GM19328 (cell line): ENCODE measurements around the gene CSTB.

ENCODE experiments used
- ATAC-seq: cut with Tn5 transposase; IDR thresholded peaks from one replicate; pipeline ENCODE4 v1.9.1; 2021; ENCODE audit warnings: mild to moderate bottlenecking, moderate library complexity; ENCODE audit not compliant: unreplicated experiment

The CSTB gene

DNA sequence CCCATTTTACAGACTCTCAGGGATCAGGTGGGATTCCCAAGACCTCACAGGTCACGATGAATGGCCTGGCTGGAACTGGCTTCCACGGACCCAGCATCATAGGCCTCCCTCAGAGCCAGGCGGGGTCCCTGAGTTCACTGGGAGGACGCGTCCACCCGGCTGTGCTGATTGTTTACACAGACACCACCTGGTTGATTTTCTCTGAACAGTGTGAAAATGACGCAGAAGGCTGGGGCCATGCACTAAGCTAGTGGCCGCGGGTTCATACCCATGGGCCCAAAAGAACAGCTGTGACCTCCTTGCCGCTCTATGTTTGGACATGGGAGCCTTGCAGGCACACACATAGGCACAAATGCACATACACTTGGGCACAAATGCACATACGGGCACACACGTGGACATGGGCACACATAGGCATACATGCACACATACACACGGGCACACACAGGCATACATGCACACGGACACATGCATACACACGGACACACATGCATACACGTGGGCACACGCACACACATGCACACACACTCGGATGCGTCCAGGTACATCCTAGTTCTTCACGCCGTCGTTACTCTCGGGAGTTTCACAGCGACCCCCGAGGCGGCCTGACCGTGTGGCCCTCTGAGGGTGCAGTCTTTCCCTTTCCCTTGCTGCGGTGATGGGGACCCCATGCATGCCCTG, 23.2 kb downstream of the CSTB start:
- no peak for ATAC-seq

GRCh38 chr21:43751955-43752591, 24.0 kb downstream of the CSTB start:
- no peak for ATAC-seq

DNA sequence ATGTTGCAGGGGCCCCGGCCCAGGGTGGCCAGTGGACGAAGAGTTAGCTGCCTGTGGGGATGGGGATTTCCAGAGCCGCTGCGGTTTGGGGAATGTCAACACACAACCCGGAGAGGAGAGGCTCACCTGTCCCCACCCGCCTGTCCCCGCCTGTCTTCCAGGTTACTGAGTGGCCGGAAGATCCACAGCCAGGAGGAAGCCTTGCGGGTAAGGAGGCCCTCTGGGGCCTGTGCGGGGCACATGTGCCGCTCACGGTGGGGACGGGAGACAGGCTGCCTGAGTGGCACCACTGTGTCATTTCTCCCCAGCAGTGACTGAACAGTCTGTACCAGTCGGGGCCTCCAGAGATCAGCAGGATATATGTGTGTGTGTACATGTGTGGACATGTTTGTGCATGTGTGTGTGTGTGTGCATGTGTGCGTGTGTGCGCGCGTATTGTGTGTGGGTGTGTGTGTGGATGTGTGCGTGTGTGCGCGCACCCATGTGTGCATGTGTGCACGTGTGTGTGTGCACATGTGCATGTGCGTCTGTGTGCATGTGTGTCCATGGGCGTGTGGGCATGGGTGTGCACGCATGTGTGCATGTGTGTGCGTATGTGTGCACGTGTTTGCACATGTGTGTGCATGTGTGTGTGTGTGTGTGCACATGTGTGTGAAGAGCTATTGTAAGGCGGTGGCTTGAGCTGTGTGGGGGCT, 25.6 kb downstream of the CSTB start:
- ATAC-seq: no peak

GRCh38 chr21:43749651-43750262, 26.4 kb downstream of the CSTB start:
- no peak for ATAC-seq

DNA sequence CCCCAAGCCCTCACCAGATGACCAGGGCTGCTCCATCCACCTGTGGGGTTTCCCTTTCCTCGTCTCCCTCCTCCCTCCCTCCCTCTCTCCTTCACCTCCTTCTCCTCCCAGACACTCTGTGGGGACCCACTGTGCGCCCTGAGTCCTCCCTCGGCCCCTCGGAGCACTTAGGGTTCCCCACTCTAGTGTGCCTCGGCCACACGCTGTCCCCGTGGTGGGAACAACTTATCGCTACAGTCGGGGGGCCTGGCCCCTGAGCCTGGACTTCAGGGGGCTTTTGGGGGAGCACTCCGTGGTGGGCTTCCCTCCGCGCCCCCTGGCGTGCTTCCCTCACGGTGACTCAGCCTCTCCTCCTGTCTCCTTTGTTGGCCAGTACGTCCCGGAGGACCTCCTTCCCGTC, 27.5 kb downstream of the CSTB start:
- ATAC-seq: no peak

DNA sequence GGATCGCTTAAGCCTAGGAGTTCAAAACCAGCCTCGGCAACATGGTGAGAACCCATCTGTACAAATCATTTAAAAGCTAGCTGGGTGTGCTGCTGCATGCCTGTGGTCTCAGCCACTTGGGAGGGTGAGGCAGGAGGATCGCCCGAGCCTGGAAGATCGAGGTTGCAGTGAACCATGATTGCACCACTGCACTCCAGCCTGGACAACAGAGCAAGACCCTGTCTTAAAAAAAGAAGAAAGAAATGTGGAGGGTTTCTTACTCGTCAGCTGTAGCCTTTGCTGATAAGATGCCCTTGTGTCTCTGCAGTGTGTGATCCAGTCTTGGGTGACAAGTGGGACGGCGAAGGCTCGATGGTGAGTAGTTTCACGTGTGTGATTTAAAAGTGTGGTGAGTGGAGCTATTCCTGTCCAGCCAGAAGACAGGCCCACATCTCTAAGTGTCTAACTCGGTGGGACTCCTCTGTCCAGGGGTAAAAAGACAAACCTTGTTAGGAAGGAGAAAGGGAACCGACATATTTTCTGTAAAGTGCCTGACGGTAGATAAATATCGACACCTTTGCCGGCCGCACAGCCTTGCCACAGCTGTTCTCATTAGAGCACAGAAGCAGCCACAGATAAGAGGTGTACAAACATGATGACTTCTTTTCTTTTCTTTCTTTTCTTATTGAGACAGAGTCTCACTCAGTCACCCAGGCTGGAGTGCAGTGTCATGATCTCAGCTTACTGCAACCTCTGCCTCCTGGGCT, 30.2 kb downstream of the CSTB start:
- no peak for ATAC-seq

DNA sequence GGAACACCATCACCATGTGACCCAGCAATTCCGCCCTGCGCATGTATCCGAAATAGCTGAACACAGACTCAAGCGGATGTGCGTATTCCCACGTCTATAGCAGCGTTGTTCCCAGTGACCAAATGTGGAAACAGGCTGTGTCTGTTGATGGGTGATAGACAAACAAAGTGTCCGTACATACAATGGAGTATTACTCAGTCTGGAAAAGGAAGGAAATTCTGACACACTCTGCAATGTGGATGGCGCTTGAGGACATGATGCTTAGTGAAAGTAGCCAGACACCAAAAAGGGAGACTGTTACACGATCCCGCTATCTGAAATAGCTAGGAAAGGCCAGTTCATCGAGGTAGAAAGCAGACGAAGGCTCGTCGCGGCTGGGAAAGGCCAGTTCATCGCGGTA, 31.4 kb downstream of the CSTB start:
- ATAC-seq: no peak

DNA sequence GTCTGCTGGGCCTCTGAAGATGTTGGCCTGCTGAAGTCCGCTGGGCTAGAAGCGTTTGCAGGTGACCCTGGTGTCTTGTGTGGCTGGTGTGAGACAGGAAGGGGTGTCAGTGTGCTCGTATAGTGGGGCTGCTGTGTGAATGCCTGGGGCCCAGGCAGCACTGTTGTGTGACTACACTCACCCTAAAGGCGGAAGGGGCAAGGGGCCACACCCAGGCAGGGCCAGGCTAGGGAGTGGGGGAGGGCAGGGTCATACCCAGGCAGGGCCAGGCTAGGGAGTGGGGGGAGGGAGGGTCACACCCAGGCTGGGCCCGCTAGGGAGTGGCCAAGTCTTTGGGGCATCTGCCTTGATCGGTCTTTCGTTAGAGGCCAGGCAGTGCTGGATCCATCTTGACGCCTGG, 32.2 kb downstream of the CSTB start:
- no peak for ATAC-seq

DNA sequence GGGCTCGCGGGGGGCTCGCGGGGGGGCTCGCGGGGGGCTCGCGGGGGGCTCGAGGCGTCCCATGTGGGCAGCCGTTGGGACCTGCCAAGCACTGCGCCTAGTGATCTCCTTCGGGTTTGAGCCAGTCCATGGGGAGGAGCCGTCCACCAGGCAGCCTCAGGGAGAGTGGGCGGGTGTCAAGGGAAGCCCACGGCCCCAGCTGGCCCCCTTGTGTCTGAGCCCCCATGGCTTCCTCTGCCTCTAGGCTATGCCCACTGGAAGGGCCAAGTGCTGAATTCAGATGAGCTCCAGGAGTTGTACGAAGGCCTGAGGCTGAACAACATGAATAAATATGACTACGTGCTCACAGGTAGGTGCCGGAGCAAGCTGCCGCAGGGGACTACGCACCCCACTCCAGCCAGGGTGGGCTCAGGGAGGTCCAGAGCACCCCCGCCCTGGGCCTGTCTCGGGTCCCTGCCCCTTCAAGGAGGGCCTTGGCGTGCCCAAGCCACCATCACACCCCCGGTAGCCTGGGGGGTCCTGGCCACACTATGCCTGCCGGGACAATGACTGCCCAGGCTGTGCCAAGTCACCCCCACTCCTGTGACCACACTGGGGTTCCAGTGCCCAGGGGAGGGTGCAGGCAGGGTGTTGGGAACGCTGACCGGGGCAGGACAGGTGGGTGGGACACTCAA, 34.5 kb downstream of the CSTB start:
- ATAC-seq: no peak

- no peak for ATAC-seq
Measured at GRCh38 chr21:43740497-43741156, 35.5 kb downstream of the CSTB start.

DNA sequence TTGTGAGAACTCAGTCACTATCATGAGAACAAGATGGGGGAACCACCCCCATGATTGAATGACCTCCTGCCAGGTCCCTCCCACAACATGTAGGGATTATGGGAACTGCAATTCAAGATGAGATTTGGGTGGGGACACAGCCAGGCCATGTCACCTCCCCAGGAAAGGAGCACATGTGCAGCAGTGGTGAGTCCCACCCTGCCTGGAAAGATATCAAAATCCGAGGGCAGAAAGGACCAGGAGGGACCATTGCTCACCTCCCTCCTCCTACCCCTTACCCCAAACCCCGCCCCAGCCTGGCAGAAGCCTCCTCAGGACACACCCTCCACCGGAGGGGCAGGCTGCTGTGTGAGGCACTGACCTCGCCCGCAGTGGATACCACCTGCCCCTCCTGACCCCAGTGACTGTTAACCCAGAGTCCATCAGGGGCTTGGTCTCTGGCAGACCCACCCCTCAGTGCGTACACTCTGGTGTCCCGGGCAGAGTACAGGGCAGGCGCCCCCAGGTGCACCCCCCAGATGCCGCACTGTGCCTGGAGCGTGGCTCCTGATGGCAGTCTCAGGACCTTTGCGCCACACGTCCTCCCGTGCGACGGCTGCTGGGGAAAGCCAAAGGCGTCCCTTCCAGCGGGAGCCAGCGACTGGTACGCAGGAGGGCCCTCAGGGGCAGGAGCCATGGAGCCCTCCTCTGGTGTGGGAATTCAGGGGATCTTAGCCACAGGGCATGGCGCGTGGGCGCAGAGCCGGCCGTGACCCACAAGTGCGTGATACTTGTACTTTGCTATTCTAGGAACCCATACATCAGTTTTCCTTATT, 36.3 kb downstream of the CSTB start:
- ATAC-seq: no peak

DNA sequence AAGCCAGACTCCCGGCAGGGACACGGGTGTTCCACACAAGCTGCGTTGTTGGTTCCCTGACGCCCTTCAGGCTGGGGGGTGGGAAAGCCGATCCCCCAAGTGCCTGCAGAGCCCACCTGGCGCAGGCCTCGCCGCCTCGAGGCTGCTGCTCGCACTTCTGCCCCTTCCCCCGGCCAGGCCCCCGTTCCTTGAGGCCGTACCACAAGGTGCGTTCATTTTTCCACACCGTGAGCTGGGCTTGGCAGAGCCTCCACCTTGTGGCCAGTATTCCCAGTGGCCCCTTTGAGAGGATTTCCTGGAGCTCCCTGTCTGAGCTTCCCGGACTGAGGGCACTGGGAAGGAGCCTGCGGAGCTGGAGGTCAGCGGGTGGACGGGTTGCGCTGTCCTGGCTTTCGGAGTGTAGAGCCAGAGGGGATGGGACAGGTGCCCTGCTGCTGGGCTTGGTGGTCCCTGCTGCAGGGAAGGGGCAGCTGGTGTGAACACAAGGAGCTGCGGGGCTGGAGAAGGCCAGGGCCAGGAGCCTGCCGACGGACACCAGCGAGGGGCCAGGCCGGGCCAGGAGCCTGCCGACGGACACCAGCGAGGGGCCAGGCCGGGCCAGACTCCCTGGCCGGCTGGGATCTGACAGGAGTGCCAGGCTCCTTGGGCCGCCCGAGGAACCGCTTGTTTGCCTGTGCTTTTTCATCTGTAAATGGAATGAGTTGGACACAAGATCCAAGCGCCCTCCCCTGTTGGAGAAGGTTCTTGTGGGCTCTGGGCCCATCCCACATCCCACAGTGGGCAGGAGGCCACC, 38.8 kb downstream of the CSTB start:
- no peak for ATAC-seq

DNA sequence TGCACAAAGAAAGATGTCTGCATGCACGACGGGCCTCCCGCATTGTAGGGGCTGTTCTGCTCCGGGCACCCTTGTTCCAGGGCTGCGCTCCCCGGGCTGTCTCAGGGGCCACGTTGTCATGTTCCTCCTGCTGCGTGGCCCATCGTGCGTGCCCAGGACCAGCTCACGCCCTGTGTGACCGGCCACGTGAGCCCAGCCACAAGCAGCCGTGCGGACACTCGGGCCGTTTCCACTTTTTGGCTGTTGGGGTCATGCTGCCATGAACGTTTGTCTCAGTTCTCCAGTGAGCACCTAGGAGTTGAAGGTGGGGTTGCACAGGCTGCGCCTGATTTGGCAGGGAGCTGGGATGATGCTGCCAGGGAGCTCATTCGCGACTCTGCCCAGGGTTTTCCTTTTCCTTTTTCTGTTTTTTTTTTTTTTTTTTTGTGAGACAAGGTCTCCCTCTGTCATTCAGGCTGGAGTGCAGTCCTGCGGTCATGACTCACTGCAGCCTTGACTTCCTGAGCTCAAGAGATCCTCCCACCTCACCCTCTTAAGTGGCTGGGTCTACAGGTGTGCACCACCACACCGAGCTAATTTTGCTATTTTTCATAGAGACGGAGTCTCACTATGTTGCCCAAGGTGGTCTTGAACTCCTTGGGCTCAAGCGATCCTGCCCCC, 39.8 kb downstream of the CSTB start:
- no peak for ATAC-seq

DNA sequence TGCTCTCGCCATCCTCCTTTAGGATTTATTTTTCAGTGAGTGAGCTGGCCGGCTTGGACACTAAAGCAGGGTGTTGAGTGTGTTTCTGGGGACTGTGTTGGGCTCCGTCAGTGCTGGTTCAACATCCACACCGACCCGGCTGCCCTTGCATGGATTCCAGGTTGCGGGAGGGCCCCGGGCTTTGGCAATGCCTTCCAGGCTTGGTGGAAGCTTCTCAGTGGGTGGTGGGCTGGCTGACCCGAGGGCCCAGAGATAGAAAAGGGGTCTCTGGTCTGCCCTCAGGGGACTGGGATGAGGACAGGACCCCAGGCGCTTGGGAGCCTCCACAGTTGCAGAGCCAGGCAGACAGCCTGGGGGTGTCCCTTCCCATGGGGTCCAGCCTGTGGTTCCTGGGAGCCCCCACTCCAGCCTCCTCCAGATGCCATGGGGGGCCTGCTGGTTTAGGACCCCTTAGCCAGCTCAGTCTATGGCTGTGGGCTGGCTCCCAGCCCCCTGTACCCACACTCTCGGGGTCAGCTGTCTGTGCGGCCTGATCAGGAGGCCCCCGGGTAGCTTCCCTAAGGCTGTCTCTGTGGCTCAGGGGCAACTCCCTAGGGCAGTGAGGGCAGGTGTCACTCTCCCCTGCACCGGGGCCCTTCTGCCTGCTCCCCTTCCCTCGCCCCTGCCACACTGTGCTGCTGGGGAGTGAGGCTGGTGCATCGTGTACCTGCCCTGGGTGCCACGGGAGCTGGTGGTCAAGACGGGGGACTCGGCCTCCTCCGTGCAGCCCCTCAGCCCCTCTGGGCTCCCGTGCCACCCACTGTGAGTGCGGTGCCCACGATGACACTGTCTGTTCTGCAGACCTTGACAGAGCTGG, 40.6 kb downstream of the CSTB start:
- no peak for ATAC-seq

DNA sequence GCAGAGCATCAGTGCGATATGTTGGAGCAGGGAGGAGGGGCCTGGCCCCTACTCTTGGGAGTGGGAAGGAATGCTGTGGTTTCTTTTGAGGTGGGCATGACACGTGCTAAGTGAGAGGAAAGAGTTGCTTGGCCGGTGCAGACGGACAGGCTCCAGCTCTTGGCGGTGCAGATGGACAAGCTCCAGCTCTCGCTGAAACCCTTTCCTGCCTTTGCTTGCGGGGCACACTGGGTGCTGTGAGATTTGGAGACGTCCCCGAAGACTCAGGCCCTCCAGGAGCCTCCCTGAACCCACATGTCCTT, 41.2 kb downstream of the CSTB start:
- no peak for ATAC-seq

- no peak for ATAC-seq
Measured at GRCh38 chr21:43734131-43734927, 41.8 kb downstream of the CSTB start.
